Activated B cell treated with CpG ODN at 0.5 μM for 24 hours (primary cell): Measurements from ENCODE around the gene CBY2. TPM values are rescaled to one million over a fixed set of nuclear protein-coding genes. Genes with fewer than 3 reads are reported as not detected.
"Not testable (repeated sequence)": the region's sequence is repeated elsewhere in the genome, so short reads cannot be mapped to it uniquely, and the experiment has no call there.

Source experiments
- ATAC-seq: fragments of 200-7000 bp; cut with Tn5 transposase; one replicate; pipeline ENCODE4 v1.10.0; 2021; ENCODE audit warnings: low read depth, mild to moderate bottlenecking, moderate library complexity
- CTCF ChIA-PET: fragments of 350-600 bp; sonication (Branson Sonifier 250); formaldehyde crosslinking; loops from one replicate; lab custom pipeline; 2021; ENCODE audit warnings: antibody characterized with exemption; lab: Charles Lee
- POLR2A ChIA-PET: fragments of 350-600 bp; sonication (Branson Sonifier 250); formaldehyde crosslinking; loops from one replicate; lab custom pipeline; 2021; ENCODE audit warnings: antibody characterized with exemption; lab: Charles Lee
- DNase-seq: peaks from one replicate; pipeline ENCODE4 v3.0.0; 2022
- H3K27ac Mint-ChIP-seq: one replicate; pipeline ENCODE4 v1.8.0; 2020; ENCODE audit warnings: mixed read lengths
- H3K27me3 Mint-ChIP-seq: one replicate; pipeline ENCODE4 v1.8.0; 2021; ENCODE audit warnings: mixed read lengths
- H3K36me3 Mint-ChIP-seq: one replicate; pipeline ENCODE4 v1.8.0; 2021; ENCODE audit warnings: low read depth, mixed read lengths
- H3K4me1 Mint-ChIP-seq: one replicate; pipeline ENCODE4 v1.8.0; 2021; ENCODE audit warnings: mixed read lengths
- H3K4me3 Mint-ChIP-seq: one replicate; pipeline ENCODE4 v1.8.0; 2020; ENCODE audit warnings: mild to moderate bottlenecking, mixed read lengths
- H3K9me3 Mint-ChIP-seq: one replicate; pipeline ENCODE4 v1.8.0; 2020; ENCODE audit warnings: mixed read lengths
- intact Hi-C: fragments of 100-400 bp; cut with micrococcal nuclease; formaldehyde crosslinking; loops from one replicate; pipeline ENCODE4 v1.15.1; 2024
- total RNA-seq: library from RNA; stranded (reverse); gene quantifications from 2 replicates; pipeline ENCODE4 v1.2.3, GENCODE V29; 2022
- TF ChIP-seq, protein P1 (sequence below): fragments of 200-600 bp; IDR thresholded peaks from one replicate; pipeline ENCODE4 v1.8.0; 2022; ENCODE audit warnings: antibody characterized with exemption, mild to moderate bottlenecking

The CBY2 gene
- total RNA-seq, 1 donor from 2014 or later: not detected

DNA sequence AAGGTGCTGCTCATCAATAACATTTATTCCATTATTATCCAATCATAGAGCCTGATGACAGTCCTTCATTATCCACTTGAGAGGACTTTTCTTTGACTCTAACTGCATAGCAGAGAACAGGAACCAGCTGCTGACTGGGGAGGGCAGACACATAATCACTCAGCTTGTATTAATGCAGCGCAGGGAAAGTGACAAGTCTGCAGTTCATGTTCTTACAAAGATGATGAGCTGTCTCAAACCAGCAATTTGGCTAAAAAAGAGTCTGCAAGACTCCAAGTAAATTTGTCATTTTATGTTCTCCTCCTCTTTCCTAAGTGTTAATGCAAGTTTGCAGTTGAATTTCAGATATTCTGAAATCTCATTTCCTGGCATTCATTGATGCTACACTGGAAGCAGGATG is 40.0 kb upstream of the CBY2 start:
- no peak overlapping the region for H3K4me3 Mint-ChIP-seq
- peaks cover 4% of the 10 kb centered on the region for H3K9me3 Mint-ChIP-seq
- no peaks in the 10 kb centered on the region for H3K36me3 Mint-ChIP-seq
- no peaks in the 10 kb centered on the region for H3K27me3 Mint-ChIP-seq
- intact Hi-C loops: no loop called here
- POLR2A ChIA-PET: no interaction called here
- H3K27ac Mint-ChIP-seq: no peak overlapping the region
- no peak for ATAC-seq
- no peaks in the 10 kb centered on the region for H3K4me1 Mint-ChIP-seq
- TF ChIP-seq, protein P1, sequence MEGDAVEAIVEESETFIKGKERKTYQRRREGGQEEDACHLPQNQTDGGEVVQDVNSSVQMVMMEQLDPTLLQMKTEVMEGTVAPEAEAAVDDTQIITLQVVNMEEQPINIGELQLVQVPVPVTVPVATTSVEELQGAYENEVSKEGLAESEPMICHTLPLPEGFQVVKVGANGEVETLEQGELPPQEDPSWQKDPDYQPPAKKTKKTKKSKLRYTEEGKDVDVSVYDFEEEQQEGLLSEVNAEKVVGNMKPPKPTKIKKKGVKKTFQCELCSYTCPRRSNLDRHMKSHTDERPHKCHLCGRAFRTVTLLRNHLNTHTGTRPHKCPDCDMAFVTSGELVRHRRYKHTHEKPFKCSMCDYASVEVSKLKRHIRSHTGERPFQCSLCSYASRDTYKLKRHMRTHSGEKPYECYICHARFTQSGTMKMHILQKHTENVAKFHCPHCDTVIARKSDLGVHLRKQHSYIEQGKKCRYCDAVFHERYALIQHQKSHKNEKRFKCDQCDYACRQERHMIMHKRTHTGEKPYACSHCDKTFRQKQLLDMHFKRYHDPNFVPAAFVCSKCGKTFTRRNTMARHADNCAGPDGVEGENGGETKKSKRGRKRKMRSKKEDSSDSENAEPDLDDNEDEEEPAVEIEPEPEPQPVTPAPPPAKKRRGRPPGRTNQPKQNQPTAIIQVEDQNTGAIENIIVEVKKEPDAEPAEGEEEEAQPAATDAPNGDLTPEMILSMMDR: no peak
- no peak for DNase-seq
- CTCF ChIA-PET: no interaction called here

DNA sequence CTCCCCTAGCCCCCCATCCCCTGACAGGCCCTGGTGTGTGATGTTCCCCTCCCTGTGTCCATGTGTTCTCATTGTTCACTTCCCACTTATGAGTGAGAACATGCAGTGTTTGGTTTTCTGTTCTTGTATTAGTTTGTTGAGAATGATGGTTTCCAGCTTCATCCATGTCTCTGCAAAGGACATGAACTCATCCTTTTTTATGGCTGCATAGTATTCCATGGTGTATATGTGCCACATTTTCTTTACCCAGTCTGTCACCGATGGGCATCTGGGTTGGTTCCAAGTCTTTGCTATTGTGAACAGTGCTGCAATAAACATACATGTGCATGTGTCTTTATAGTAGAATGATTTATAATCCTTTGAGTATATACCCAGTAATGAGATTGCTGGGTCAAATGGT is 39.2 kb upstream of the CBY2 start:
- H3K4me1 Mint-ChIP-seq, ATAC-seq, H3K4me3 Mint-ChIP-seq, POLR2A ChIA-PET, H3K36me3 Mint-ChIP-seq, CTCF ChIA-PET, H3K27me3 Mint-ChIP-seq, DNase-seq, intact Hi-C loops, H3K27ac Mint-ChIP-seq, H3K9me3 Mint-ChIP-seq: not testable (repeated sequence)

DNA sequence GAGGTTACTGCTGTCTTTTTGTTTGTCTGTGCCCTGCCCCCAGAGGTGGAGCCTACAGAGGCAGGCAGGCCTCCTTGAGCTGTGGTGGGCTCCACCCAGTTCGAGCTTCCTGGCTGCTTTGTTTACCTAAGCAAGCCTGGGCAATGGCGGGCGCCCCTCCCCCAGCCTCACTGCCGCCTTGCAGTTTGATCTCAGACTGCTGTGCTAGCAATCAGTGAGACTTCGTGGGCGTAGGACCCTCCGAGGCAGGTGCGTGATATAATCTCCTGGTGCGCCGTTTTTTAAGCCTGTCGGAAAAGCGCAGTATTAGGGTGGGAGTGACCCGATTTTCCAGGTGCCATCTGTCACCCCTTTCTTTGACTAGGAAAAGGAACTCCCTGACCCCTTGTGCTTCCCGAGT is 32.5 kb upstream of the CBY2 start:
- H3K36me3 Mint-ChIP-seq, ATAC-seq, H3K4me1 Mint-ChIP-seq, POLR2A ChIA-PET, H3K9me3 Mint-ChIP-seq, CTCF ChIA-PET, intact Hi-C loops, H3K4me3 Mint-ChIP-seq, H3K27ac Mint-ChIP-seq, DNase-seq: not testable (repeated sequence)
- peaks cover 14% of the 10 kb centered on the region for H3K27me3 Mint-ChIP-seq

DNA sequence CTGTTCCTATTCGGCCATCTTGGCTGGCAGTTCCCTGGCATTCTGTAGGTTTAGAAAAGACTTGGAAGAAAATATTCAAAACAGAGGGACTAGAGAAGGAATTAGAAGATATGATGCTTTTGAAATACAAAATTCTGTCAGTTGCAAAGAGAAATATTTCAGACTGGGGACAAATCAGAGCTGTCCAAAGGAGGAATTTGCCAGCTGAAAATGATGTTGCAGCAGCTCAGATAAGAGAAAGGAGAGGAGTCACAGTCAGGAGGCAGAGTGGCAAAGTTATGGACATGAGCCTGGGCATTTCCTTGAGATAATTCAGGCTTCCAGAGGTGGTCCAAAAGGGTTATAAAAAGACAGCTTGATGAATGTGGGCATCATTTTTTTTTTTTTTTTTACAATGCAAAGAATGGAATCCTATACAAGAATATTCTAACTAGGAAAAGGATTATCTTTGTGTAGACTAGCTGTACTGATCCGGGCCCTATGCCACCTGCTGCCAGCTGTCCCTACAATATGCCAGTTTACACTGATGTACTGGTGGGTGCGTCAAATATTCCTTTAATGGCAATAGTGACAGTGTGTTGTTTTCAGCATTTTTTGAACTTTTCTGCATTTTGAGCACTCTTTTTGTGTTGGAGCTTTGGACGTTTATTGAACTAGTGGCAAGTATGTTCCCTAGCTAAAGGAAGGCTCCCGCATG is 31.8 kb upstream of the CBY2 start:
- TF ChIP-seq, protein P1: no peak
- Mint-ChIP-seq H3K4me1 (no peaks in the 10 kb centered on the region), H3K4me3 (no peak overlapping the region), H3K9me3 (no peaks in the 10 kb centered on the region), H3K27ac (no peak overlapping the region), H3K27me3 (peaks cover 14% of the 10 kb centered on the region), H3K36me3 (no peaks in the 10 kb centered on the region)
- ChIA-PET POLR2A (no interaction called here), CTCF (no interaction called here)
- intact Hi-C loops: no loop called here
- no peak for DNase-seq
- no peak for ATAC-seq

DNA sequence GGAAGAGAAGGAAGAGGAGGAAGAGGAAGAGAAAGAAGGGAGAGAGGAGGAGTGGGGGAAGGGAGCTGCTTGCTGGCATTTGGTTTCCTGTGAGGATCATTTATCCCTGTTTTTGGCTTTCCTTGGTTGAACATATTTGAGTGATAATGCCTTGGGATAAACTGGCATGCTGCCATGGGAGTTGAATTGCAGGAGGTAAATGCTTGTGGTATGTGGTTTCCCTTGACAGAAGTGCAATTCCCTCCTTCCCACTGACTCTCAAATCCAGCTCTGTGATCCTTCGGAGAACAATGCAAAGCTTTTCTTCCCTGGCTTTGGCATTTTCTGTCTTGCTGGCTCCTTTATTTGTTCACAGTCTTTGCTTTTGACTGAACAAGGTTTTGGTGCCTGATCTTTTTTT is 27.2 kb upstream of the CBY2 start:
- Mint-ChIP-seq H3K27me3 (peaks cover 15% of the 10 kb centered on the region), H3K36me3 (no peaks in the 10 kb centered on the region), H3K4me1 (no peaks in the 10 kb centered on the region), H3K27ac (no peak overlapping the region), H3K4me3 (no peak overlapping the region), H3K9me3 (no peaks in the 10 kb centered on the region)
- POLR2A ChIA-PET: no interaction called here
- TF ChIP-seq, protein P1: no peak
- DNase-seq (no peak), ATAC-seq (no peak)
- intact Hi-C loops: no loop called here
- CTCF ChIA-PET: no interaction called here

DNA sequence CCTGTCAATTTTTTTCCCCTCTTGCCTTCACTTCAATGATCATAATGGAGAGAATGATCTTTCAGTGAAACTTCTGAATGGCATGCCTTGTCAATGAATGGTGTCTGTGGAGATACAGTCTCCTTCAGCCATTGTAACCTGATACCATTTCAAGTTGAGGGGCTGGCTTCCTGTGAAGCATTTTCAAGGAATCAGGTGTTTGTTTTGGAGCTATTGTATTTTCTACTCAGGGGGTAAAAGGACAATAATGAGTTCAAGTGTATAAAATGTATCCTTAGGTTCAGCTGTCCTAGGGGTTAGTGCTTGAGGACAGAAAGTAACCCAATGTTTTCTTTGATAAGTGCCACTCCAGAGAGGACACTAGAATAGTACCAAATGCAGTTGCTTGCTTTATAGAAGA is 23.8 kb upstream of the CBY2 start:
- CTCF ChIA-PET: no interaction called here
- no peaks in the 10 kb centered on the region for H3K36me3 Mint-ChIP-seq
- TF ChIP-seq, protein P1: no peak
- H3K27ac Mint-ChIP-seq: no peak overlapping the region
- no peak for ATAC-seq
- H3K9me3 Mint-ChIP-seq: no peaks in the 10 kb centered on the region
- intact Hi-C loops: no loop called here
- H3K4me1 Mint-ChIP-seq: no peaks in the 10 kb centered on the region
- POLR2A ChIA-PET: no interaction called here
- DNase-seq: no peak
- peaks cover 8% of the 10 kb centered on the region for H3K27me3 Mint-ChIP-seq
- no peak overlapping the region for H3K4me3 Mint-ChIP-seq
